ENCODE results near the gene DGLUCY. TPM values are rescaled to one million over a fixed set of nuclear protein-coding genes. Genes with fewer than 3 reads are reported as not detected.
"Not testable (repeated sequence)": the region's sequence is repeated elsewhere in the genome, so short reads cannot be mapped to it uniquely, and the experiment has no call there.

Gene DGLUCY
- total RNA-seq, 3 donors from 2014 or later: 32.6 to 35.7 (median 34.4) TPM

DNA sequence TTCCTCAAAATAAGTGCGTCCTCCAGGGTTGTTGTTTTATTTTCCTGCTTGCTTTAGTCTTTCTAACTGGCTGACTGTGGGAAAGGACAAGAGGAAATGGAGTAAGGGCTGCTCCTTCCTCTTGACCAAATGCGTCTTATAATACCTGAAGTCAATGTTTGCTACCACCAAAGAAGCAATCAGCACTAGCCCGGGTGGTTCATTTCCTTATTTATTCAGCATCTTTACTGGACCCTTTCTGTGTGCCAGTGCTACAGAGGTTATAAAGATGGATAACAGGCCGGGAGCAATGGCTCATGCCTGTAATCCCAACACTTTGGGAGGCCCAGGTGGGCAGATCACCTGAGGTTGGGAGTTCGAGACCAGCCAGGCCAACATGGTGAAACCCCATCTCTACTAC, 38.3 kb upstream of the DGLUCY start:
- no peak for DNase-seq (ENCODE audit: low spot score in 2 of 2)
- Histone ChIP-seq H3K27ac (no peak overlapping the region), H3K4me1 (no peaks in the 10 kb centered on the region), H3K27me3 (no peaks in the 10 kb centered on the region), H3K9me3 (no peaks in the 10 kb centered on the region), H3K4me3 (no peak overlapping the region), H3K36me3 (no peaks in the 10 kb centered on the region)
- TF ChIP-seq, protein P1, sequence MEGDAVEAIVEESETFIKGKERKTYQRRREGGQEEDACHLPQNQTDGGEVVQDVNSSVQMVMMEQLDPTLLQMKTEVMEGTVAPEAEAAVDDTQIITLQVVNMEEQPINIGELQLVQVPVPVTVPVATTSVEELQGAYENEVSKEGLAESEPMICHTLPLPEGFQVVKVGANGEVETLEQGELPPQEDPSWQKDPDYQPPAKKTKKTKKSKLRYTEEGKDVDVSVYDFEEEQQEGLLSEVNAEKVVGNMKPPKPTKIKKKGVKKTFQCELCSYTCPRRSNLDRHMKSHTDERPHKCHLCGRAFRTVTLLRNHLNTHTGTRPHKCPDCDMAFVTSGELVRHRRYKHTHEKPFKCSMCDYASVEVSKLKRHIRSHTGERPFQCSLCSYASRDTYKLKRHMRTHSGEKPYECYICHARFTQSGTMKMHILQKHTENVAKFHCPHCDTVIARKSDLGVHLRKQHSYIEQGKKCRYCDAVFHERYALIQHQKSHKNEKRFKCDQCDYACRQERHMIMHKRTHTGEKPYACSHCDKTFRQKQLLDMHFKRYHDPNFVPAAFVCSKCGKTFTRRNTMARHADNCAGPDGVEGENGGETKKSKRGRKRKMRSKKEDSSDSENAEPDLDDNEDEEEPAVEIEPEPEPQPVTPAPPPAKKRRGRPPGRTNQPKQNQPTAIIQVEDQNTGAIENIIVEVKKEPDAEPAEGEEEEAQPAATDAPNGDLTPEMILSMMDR (IDR thresholded peaks at IDR 0.05): no peak
- TF ChIP-seq POLR2AphosphoS5 (IDR thresholded peaks at IDR 0.05) (no peak), POLR2A (IDR thresholded peaks at IDR 0.05) (no peak)
- intact Hi-C loops (cut with DNase I; ENCODE audit: low total_unique reads): loop anchor here (5.0 kb wide), 1 partner anchor 453 kb away; no protein-coding TSS in a partner anchor

DNA sequence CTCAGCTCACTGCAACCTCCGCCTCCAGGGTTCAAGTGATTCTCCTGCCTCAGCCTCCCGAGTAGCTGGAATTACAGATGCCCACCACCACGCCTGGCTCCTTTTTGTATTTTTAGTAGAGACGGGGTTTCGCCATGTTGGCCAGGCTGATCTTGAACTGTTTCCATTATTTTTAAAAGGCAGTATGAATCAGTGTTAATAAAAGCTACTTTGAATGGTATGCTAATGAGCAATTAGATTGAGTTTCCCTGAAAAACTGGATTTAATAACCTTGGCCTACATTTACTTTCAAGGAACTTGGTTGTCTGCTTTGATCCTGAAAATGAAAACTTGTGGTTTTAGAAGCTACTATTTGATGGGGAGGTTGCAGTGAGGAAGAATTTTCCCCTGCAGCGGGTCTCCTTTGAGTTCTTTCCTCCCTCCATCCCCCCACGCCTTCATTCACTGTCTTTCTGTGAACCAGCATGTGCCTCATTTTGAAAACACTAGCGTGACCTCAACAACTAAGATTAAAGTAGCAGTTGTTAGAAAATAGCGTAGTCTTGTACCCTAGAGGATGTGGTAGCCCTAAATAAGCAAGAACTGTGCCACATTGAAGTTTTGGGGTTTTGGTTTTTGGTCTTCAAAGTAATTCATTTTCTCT, 35.7 kb upstream of the DGLUCY start:
- intact Hi-C loops (cut with DNase I; ENCODE audit: low total_unique reads): loop anchor here (5.0 kb wide), 1 partner anchor 456 kb away; no protein-coding TSS in a partner anchor
- H3K9me3 ChIP-seq: no peaks in the 10 kb centered on the region
- TF ChIP-seq POLR2AphosphoS5 (IDR thresholded peaks at IDR 0.05) (no peak), POLR2A (IDR thresholded peaks at IDR 0.05) (no peak)
- TF ChIP-seq, protein P1 (IDR thresholded peaks at IDR 0.05): no peak
- H3K27me3 ChIP-seq: no peaks in the 10 kb centered on the region
- no peaks in the 10 kb centered on the region for H3K4me1 ChIP-seq
- peak overlapping the region in 1 of 2 donors; percentile 29 for H3K27ac ChIP-seq
- no peak for DNase-seq (ENCODE audit: low spot score in 2 of 2)
- no peaks in the 10 kb centered on the region for H3K36me3 ChIP-seq
- H3K4me3 ChIP-seq: no peak overlapping the region

DNA sequence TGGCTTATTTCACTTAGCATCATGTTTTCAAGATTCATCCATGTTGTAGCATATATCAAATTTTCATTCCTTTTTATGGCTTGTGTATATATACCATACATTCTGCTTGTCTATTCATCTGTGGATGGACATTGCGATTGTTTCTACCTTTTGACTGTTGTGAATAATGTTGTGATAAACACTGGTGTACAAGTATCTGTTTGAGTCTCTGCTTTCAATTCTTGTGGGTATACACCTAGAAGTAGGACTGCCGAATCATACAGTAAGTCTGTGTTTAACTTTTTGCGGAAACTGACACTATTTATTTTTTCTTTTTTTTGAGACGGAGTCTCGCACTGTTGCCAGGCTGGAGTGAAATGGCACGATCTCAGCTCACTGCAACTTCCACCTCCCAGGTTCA, 33.8 kb upstream of the DGLUCY start:
- Histone ChIP-seq H3K4me1 (no peaks in the 10 kb centered on the region), H3K4me3 (no peak overlapping the region), H3K36me3 (no peaks in the 10 kb centered on the region), H3K27me3 (no peaks in the 10 kb centered on the region), H3K9me3 (no peaks in the 10 kb centered on the region), H3K27ac (no peak overlapping the region)
- DNase-seq (ENCODE audit: low spot score in 2 of 2): no peak
- TF ChIP-seq, protein P1 (IDR thresholded peaks at IDR 0.05): no peak
- no peak for TF ChIP-seq POLR2A (IDR thresholded peaks at IDR 0.05)
- TF ChIP-seq POLR2AphosphoS5 (IDR thresholded peaks at IDR 0.05): no peak
- intact Hi-C loops (cut with DNase I; ENCODE audit: low total_unique reads): no loop called here

GRCh38 chr14:91082282-91082681, 31.6 kb upstream of the DGLUCY start:
- Histone ChIP-seq H3K4me1 (peaks cover 0 to 3% of the 10 kb centered on the region in 2 donors), H3K4me3 (no peak overlapping the region), H3K36me3 (no peaks in the 10 kb centered on the region), H3K27ac (no peak overlapping the region), H3K27me3 (no peaks in the 10 kb centered on the region), H3K9me3 (no peaks in the 10 kb centered on the region)
- no peak for DNase-seq (ENCODE audit: low spot score in 2 of 2)
- intact Hi-C loops (cut with DNase I; ENCODE audit: low total_unique reads): no loop called here
- no peak for TF ChIP-seq POLR2A (IDR thresholded peaks at IDR 0.05)
- TF ChIP-seq POLR2AphosphoS5 (IDR thresholded peaks at IDR 0.05): no peak
- TF ChIP-seq, protein P1 (IDR thresholded peaks at IDR 0.05): no peak

DNA sequence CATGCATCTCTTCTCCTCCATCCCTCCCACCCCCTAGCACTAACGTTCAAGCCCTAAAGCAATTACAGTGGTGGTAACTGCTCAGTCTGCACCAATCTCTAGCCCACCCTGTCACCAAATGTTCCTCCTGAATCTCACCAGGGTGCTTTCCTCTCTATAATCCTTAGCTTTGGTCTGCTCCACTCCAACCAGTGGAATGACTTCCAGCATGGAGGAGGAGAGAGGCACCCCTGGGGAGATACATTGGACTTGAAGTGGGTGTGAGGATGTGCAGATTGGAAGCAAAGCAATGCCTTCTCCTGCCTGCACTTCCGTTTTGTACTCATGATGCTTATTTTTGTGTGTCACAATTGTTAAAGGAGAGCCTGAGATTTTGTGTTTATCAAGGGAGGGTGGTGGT, 29.4 kb upstream of the DGLUCY start:
- H3K4me3 ChIP-seq: no peak overlapping the region
- no peaks in the 10 kb centered on the region for H3K9me3 ChIP-seq
- H3K36me3 ChIP-seq: no peaks in the 10 kb centered on the region
- no peak for DNase-seq (ENCODE audit: low spot score in 2 of 2)
- intact Hi-C loops (cut with DNase I; ENCODE audit: low total_unique reads): no loop called here
- TF ChIP-seq POLR2AphosphoS5 (IDR thresholded peaks at IDR 0.05) (no peak), POLR2A (IDR thresholded peaks at IDR 0.05) (no peak)
- TF ChIP-seq, protein P1 (IDR thresholded peaks at IDR 0.05): no peak
- H3K4me1 ChIP-seq: peaks cover 0 to 3% of the 10 kb centered on the region in 2 donors
- no peak overlapping the region for H3K27ac ChIP-seq
- H3K27me3 ChIP-seq: no peaks in the 10 kb centered on the region

- H3K4me1 ChIP-seq; H3K9me3 ChIP-seq; H3K36me3 ChIP-seq; H3K27me3 ChIP-seq; H3K4me3 ChIP-seq; intact Hi-C loops (cut with DNase I; ENCODE audit: low total_unique reads): not testable (repeated sequence)
- peak overlapping the region; percentile 84 to 86 for H3K27ac ChIP-seq
- DNase-seq (ENCODE audit: low spot score in 2 of 2): peak in 1 of 2 donors; percentile 72
Observed at GRCh38 chr14:91087470-91087869, 26.4 kb upstream of the DGLUCY start.

All from breast epithelium (tissue), 4 donors.